COR-L47 (cell line): ENCODE data around the gene SPATA31A7.
"Not testable (repeated sequence)": the region's sequence is repeated elsewhere in the genome, so short reads cannot be mapped to it uniquely, and the experiment has no call there.

Source experiments
- DNase-seq: peaks from one replicate; lab custom pipeline; 2025; lab: John Stamatoyannopoulos, UW

Gene SPATA31A7

GRCh38 chr9:61189736-61190135 is at the start of gene SPATA31A7:
SPATA31A7 (plus strand) TSS chr9:61190036; CDS start chr9:61190065, 29 bp downstream.
- not testable (repeated sequence) for DNase-seq

GRCh38 chr9:61226438-61226837 is 36.6 kb downstream of the SPATA31A7 start:
- DNase-seq = not testable (repeated sequence)
